Peyer's patch (tissue), 4 donors: ENCODE data around the gene GSTO1.

Experiments used
- CTCF ChIP-seq, 6 experiments: fragments of 450-650 bp in 4 of 6; fragments of 200-600 bp in 2 of 6; sonication (generic) in 1 of 6; IDR thresholded peaks; one replicate each; pipeline ENCODE4 v1.5.1; 2017 to 2019; ENCODE audit warnings: antibody characterized with exemption in 6 of 6, mild to moderate bottlenecking in 3 of 6, moderate library complexity in 1 of 6
- POLR2A ChIP-seq, 2 donors: fragments of 450-650 bp; IDR thresholded peaks; one replicate each; pipeline ENCODE4 v1.5.1; 2017; ENCODE audit warnings: antibody characterized with exemption in 2 of 2, mild to moderate bottlenecking in 2 of 2, moderate library complexity in 2 of 2

DNA sequence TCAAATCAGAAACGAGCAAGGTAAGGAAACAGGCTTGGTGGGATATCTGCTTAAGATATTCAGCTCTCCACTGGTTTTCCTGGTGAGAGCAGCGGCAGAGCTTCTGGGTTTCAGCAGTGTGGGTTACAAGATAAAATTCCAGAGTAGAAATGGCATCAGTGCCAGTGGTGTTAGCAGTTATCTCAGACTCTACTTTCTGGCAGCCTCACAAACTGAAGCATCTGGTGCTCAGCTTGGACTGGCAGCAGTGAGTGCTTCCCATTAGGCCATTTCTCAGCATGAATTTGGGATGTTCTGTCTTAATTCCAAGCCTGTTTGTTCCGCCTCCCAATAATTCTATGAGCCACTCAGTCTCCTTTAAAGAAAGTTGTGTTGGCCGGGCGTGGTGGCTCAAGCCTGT is 7.4 kb downstream of the GSTO1 start:
- no peak for TF ChIP-seq CTCF (IDR thresholded peaks at IDR 0.05)
- no peak for TF ChIP-seq POLR2A (IDR thresholded peaks at IDR 0.05)
